Measurements from ENCODE around the gene HM13. TPM values are rescaled to one million over a fixed set of nuclear protein-coding genes. Genes with fewer than 3 reads are reported as not detected.

HM13 gene
- total and polyA plus RNA-seq, 2 of the 13 experiments (the other 11 are each of a cell fraction or from before 2014, with no cell fraction given), result 118 to 243 TPM

DNA sequence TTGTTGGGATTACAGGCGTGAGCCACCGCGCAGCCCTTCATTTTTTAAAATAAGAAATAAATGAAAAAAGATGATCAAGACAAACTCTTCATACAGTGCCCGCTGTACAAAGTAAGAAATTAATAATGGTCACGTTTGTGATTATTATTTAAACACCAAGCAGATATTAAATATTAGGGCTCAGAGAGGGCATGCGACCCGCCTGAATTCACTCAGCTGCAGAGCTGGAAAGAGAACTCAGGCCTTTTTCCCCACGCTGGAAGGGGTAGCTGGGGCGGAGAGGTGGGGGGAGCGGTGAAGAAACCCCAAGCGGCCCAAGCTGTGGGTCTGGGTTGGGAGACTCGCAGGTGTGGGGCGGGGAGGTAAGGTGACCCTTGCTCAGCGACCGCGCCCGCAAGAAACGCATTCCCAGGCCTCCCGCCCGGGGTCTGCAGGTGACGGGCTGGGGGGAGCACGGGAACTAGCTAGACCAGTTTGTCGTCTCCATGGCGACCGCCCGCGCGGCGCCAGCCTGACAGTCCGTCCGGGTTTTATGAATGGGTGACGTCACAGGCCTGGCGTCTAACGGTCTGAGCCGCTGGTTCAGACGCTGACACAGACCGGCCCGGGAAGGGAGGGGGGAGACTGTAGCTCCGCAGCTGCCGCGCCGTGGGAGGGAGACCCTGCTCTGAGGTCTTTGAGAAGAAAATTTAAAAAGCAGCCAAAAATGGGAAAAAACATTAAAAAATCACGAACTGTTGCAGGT, 89.8 kb downstream of the HM13 start (continued):
- TF ChIP-seq PBX3 (CRISPR knock-in tag; IDR thresholded peaks at IDR 0.05; ENCODE audit: borderline replicate concordance) (no peak), ZNF572 (CRISPR knock-in tag; IDR thresholded peaks at IDR 0.05) (peak; percentile 97), JDP2 (CRISPR knock-in tag; IDR thresholded peaks at IDR 0.05; ENCODE audit: borderline replicate concordance) (peak; percentile 16; the same call in 1 of the 2 replicates), AKAP8 (CRISPR knock-in tag; IDR thresholded peaks at IDR 0.05) (peak; percentile 99), ZNF280B (CRISPR knock-in tag; IDR thresholded peaks at IDR 0.05; ENCODE audit: borderline replicate concordance) (peak; percentile 83; the same call in 1 of the 2 replicates), ZNF7 (CRISPR knock-in tag; IDR thresholded peaks at IDR 0.05) (0 out of 2 replicates have a peak, but pooled peaks have one; percentile 2), JUNB (CRISPR knock-in tag; IDR thresholded peaks at IDR 0.05; ENCODE audit: borderline replicate concordance) (no peak; the same call in 1 of the 2 replicates), FOXC1 (CRISPR knock-in tag; IDR thresholded peaks at IDR 0.05; ENCODE audit: borderline replicate concordance) (peak; percentile 74), PPARG (CRISPR knock-in tag; conservative IDR thresholded peaks at IDR 0.05) (peak; percentile 96), TGIF2 (CRISPR knock-in tag; IDR thresholded peaks at IDR 0.05) (peak; percentile 92), MBNL3 (CRISPR knock-in tag; conservative IDR thresholded peaks at IDR 0.05) (no peak), ZNF839 (CRISPR knock-in tag; IDR thresholded peaks at IDR 0.05; ENCODE audit: borderline replicate concordance) (peak; percentile 89; the same call in 1 of the 2 replicates), ZNF253 (CRISPR knock-in tag; IDR thresholded peaks at IDR 0.05; ENCODE audit: borderline replicate concordance) (no peak), ZNF567 (CRISPR knock-in tag; IDR thresholded peaks at IDR 0.05; ENCODE audit: borderline replicate concordance) (peak; percentile 93), HES4 (CRISPR knock-in tag; IDR thresholded peaks at IDR 0.05; ENCODE audit: borderline replicate concordance) (no peak), ZNF691 (CRISPR knock-in tag; IDR thresholded peaks at IDR 0.05; ENCODE audit: borderline replicate concordance, low read depth) (peak; percentile 89), CBX2 (IDR thresholded peaks at IDR 0.05; ENCODE audit: low read depth, low read length) (no peak), CBX2 (CRISPR knock-in tag; IDR thresholded peaks at IDR 0.05; ENCODE audit: low read depth) (no peak), ZNF543 (CRISPR knock-in tag; IDR thresholded peaks at IDR 0.05) (peak; percentile 97), ZKSCAN8 (CRISPR knock-in tag; IDR thresholded peaks at IDR 0.05; ENCODE audit: borderline replicate concordance) (peak; percentile 94; the same call in 1 of the 2 replicates), ZNF615 (CRISPR knock-in tag; IDR thresholded peaks at IDR 0.05; ENCODE audit: borderline replicate concordance) (no peak), RFX5 (IDR thresholded peaks at IDR 0.05; ENCODE audit: low read depth, low read length) (peak; percentile 91), NR0B2 (CRISPR knock-in tag; IDR thresholded peaks at IDR 0.05) (peak; percentile 79; the same call in 1 of the 2 replicates), ZBTB14 (CRISPR knock-in tag; IDR thresholded peaks at IDR 0.05) (peak; percentile 67; the same call in 1 of the 2 replicates), SALL1 (CRISPR knock-in tag; IDR thresholded peaks at IDR 0.05) (peak; percentile 98)

Measured in HepG2 (cell line).